ENCODE measurements around the gene FARP2. TPM values are rescaled to one million over a fixed set of nuclear protein-coding genes. Genes with fewer than 3 reads are reported as not detected.

The FARP2 gene
- total and polyA plus RNA-seq, 10 donors, result 9.1 to 72.8 (median 53.4) TPM

DNA sequence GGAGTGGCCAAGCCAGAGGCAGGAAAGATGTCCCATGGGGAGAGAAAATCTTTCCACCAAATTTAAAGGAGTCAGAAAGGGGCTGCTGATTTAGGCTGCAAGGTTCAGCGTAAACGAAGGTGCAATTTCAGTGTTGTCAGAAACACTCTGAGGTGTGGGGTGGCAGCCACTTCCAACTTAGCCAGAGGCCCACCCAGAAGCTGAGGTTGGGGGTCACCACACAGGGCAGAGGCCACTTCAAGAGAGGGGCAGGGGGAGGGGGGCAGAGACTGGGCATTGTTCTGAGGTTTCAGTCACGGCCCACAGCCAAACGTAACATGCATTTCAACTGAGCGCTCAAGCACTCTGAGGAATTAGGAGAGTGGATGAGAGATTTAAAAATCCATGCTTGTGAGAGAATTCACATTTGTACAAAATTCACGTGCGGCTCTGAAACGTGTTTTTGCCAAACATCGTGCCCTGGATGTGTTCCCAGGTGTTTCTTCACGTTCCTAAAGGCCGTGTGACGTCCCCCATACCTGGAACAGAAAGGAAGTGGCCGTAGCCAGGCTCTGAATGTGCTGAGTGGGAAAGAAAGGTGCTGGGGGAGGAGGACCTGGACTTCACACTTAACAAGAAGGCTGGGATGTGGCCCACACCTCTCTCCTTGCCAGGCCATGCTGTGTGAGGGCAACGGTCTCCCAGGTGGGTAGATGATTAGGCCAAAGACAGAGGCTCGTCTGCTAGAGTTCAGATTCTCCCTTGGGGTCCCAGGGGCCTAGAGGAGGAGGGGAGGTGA is 182.9 kb downstream of the FARP2 start:
- Histone ChIP-seq H3K36me3 (no peaks in the 10 kb centered on the region), H3K27me3 (replicated peaks in 1 of 7) (peaks cover 0 to 54% (median 17%) of the 10 kb centered on the region in 7 donors), H3K9me3 (no peaks in the 10 kb centered on the region), H3K4me3 (no peak overlapping the region), H3K27ac (no peak overlapping the region), H3K4me1 (peaks cover 6 to 23% (median 16%) of the 10 kb centered on the region in 6 donors)
- DNase-seq, result peak; percentile 22
- intact Hi-C loops (cut with DNase I; ENCODE audit: low total_unique reads), result no loop called here
- WGBS, 5 donors, result 86 to 93% (median 90%) methylated on average over 15 of the region's 15 CpGs
- TF ChIP-seq, protein P1, sequence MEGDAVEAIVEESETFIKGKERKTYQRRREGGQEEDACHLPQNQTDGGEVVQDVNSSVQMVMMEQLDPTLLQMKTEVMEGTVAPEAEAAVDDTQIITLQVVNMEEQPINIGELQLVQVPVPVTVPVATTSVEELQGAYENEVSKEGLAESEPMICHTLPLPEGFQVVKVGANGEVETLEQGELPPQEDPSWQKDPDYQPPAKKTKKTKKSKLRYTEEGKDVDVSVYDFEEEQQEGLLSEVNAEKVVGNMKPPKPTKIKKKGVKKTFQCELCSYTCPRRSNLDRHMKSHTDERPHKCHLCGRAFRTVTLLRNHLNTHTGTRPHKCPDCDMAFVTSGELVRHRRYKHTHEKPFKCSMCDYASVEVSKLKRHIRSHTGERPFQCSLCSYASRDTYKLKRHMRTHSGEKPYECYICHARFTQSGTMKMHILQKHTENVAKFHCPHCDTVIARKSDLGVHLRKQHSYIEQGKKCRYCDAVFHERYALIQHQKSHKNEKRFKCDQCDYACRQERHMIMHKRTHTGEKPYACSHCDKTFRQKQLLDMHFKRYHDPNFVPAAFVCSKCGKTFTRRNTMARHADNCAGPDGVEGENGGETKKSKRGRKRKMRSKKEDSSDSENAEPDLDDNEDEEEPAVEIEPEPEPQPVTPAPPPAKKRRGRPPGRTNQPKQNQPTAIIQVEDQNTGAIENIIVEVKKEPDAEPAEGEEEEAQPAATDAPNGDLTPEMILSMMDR (IDR thresholded peaks at IDR 0.05 in 8 of 11, conservative IDR thresholded peaks at IDR 0.05 in 3 of 11), result no peak
- TF ChIP-seq POLR2A (IDR thresholded peaks at IDR 0.05) (no peak), POLR2AphosphoS5 (IDR thresholded peaks at IDR 0.05) (no peak)

DNA sequence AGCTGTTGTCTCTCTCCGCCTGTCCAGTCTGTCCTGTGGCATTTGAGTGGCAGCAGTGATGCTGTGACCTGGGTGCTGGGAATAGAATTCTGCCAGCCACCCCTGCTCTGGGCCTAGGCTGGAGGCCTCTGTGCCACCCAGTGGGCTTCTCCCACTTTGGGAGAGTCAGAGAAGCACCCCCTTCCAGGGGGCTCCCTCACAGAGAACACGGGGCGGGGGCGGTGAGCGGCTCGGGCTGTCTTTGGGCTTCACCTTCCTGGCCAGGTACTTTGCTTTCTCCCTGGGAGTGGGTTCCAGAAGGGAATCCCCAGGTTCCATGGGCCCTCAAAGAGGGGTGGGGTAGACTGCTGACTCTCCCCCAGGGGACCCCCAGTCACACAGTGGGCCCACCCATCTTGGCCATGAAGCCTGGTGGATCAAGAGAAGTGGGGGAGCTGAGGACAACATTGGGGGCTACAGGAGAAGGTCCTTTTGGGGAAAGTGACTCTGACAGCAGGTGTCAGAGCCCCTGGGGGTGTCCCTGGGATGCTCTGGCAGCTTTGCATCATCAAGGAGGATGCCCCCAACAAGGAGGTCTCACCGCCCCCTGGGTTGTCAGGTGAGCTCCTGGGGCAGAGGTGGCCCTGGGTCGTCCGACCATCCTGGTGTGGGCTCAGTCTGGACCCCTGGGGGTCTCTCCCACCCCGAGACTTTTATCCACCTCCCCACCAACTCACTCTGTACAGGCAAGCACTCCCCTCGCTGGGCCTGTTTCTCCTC is 183.7 kb downstream of the FARP2 start:
- H3K27ac ChIP-seq, result no peak overlapping the region
- H3K9me3 ChIP-seq, result no peaks in the 10 kb centered on the region
- no peaks in the 10 kb centered on the region for H3K36me3 ChIP-seq
- WGBS, 5 donors, result 92 to 96% (median 93%) methylated on average over 11 of the region's 11 CpGs
- peaks cover 0 to 58% (median 17%) of the 10 kb centered on the region in 7 donors for H3K27me3 ChIP-seq (replicated peaks in 1 of 7)
- TF ChIP-seq, protein P1 (IDR thresholded peaks at IDR 0.05 in 8 of 11, conservative IDR thresholded peaks at IDR 0.05 in 3 of 11), result no peak
- TF ChIP-seq POLR2A (IDR thresholded peaks at IDR 0.05), result no peak
- TF ChIP-seq POLR2AphosphoS5 (IDR thresholded peaks at IDR 0.05), result no peak
- H3K4me1 ChIP-seq, result peaks cover 6 to 23% (median 16%) of the 10 kb centered on the region in 6 donors
- intact Hi-C loops (cut with DNase I; ENCODE audit: low total_unique reads), result no loop called here
- H3K4me3 ChIP-seq, result no peak overlapping the region
- peak; percentile 47 for DNase-seq

DNA sequence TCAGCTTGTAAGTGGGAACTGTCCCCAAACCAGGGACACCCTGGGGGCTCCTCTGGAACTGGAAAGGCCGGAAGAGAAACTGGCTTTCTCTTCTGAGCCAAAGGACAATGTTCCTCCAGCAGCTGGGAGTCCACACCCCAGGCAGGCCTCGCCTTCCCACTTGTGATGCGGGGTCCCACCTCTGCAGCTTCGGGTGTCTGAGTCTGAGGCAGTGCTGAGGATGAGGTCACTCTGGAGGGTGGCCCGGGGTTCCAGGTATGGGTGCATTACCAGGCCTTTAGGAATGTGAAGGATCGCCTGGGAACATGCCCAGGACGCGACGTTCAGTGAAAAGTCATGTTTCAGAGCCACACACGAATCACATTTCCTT is 184.3 kb downstream of the FARP2 start:
- peaks cover 0 to 64% (median 17%) of the 10 kb centered on the region in 7 donors for H3K27me3 ChIP-seq (replicated peaks in 1 of 7)
- no peaks in the 10 kb centered on the region for H3K9me3 ChIP-seq
- peak overlapping the region in 4 of 8 donors; percentile 32 to 61 (median 36) for H3K4me3 ChIP-seq
- peak; percentile 59 for DNase-seq
- no peak for TF ChIP-seq POLR2A (IDR thresholded peaks at IDR 0.05)
- TF ChIP-seq, protein P1 (IDR thresholded peaks at IDR 0.05 in 8 of 11, conservative IDR thresholded peaks at IDR 0.05 in 3 of 11), result no peak
- no peak for TF ChIP-seq POLR2AphosphoS5 (IDR thresholded peaks at IDR 0.05)
- intact Hi-C loops (cut with DNase I; ENCODE audit: low total_unique reads), result no loop called here
- 53 to 70% (median 66%) methylated on average over 10 of the region's 10 CpGs for WGBS, 5 donors
- H3K4me1 ChIP-seq, result peaks cover 6 to 23% (median 16%) of the 10 kb centered on the region in 6 donors
- no peaks in the 10 kb centered on the region for H3K36me3 ChIP-seq
- H3K27ac ChIP-seq, result no peak overlapping the region

All from spleen (tissue), 11 donors.